ENCODE measurements around the gene FAM177A1.

Gene FAM177A1

GRCh38 chr14:35046048-35046750 is at the start of gene FAM177A1:
Gene FAM177A1 (plus strand): TSS chr14:35046272. CDS start chr14:35046464, 192 bp downstream.
- POLR2A ChIA-PET, result interaction anchor here (0.6 to 1.4 kb wide), 5 partner anchors 11 to 75 kb away, joined by 3 to 9 read pairs (median 4); partner anchors contain the start of genes PPP2R3C and SRP54
- CTCF ChIA-PET, result interaction anchor here (1.1 to 1.8 kb wide), 2 partner anchors 21 to 25 kb away, joined by 3 to 5 read pairs; no protein-coding TSS in a partner anchor
- H3K4me3 ChIP-seq (ENCODE audit: low read depth, low read length), result peak within 1 kb of the TSS; percentile 84
- TF ChIP-seq CTCF (IDR thresholded peaks at IDR 0.05; ENCODE audit: insufficient read depth, low read length, missing control alignments), result no peak
- DNase-seq (ENCODE audit: low read depth, low spot score), result peak; percentile 62

- no peak overlapping the region for H3K4me3 ChIP-seq (ENCODE audit: low read depth, low read length)
- DNase-seq (ENCODE audit: low read depth, low spot score), result no peak
- TF ChIP-seq CTCF (IDR thresholded peaks at IDR 0.05; ENCODE audit: insufficient read depth, low read length, missing control alignments), result no peak
- CTCF ChIA-PET, result no interaction called here
- POLR2A ChIA-PET, result no interaction called here
Observed at GRCh38 chr14:34997762-34998161, 48.3 kb upstream of the FAM177A1 start.

GRCh38 chr14:34999500-34999899 is 46.6 kb upstream of the FAM177A1 start:
- DNase-seq (ENCODE audit: low read depth, low spot score), result no peak
- POLR2A ChIA-PET, result no interaction called here
- CTCF ChIA-PET, result no interaction called here
- TF ChIP-seq CTCF (IDR thresholded peaks at IDR 0.05; ENCODE audit: insufficient read depth, low read length, missing control alignments), result no peak
- no peak overlapping the region for H3K4me3 ChIP-seq (ENCODE audit: low read depth, low read length)

- ChIA-PET CTCF (no interaction called here), POLR2A (no interaction called here)
- DNase-seq (ENCODE audit: low read depth, low spot score), result no peak
- TF ChIP-seq CTCF (IDR thresholded peaks at IDR 0.05; ENCODE audit: insufficient read depth, low read length, missing control alignments), result no peak
- no peak overlapping the region for H3K4me3 ChIP-seq (ENCODE audit: low read depth, low read length)
Observed at GRCh38 chr14:35001621-35002020, 44.5 kb upstream of the FAM177A1 start.

GRCh38 chr14:35004839-35005238 is 41.2 kb upstream of the FAM177A1 start:
- ChIA-PET POLR2A (interaction anchor here (0.7 kb wide), 1 partner anchor 162 kb away, joined by 4 read pairs; no protein-coding TSS in a partner anchor), CTCF (interaction anchor here (1.1 kb wide), 1 partner anchor 24 kb away, joined by 3 read pairs; no protein-coding TSS in a partner anchor)
- TF ChIP-seq CTCF (IDR thresholded peaks at IDR 0.05; ENCODE audit: insufficient read depth, low read length, missing control alignments), result no peak
- no peak for DNase-seq (ENCODE audit: low read depth, low spot score)
- no peak overlapping the region for H3K4me3 ChIP-seq (ENCODE audit: low read depth, low read length)

GRCh38 chr14:35016568-35016967 is 29.5 kb upstream of the FAM177A1 start:
- no peak for DNase-seq (ENCODE audit: low read depth, low spot score)
- H3K4me3 ChIP-seq (ENCODE audit: low read depth, low read length), result no peak overlapping the region
- CTCF ChIA-PET, result interaction anchor here (1.4 kb wide), 1 partner anchor 27 kb away, joined by 3 read pairs; no protein-coding TSS in a partner anchor
- no peak for TF ChIP-seq CTCF (IDR thresholded peaks at IDR 0.05; ENCODE audit: insufficient read depth, low read length, missing control alignments)
- POLR2A ChIA-PET, result interaction anchor here (0.8 kb wide), 1 partner anchor 33 kb away, joined by 3 read pairs; no protein-coding TSS in a partner anchor
